C4-2B (cell line): Measurements from ENCODE around the gene PTDSS2.

Source experiments
- H3K27ac ChIP-seq: fragments of 450-650 bp; 2 replicates; pipeline ENCODE4 v1.5.1; 2017
- ZFX ChIP-seq: fragments of 450-650 bp; IDR thresholded peaks from 2 replicates; pipeline ENCODE4 v1.6.1; 2017
- TF ChIP-seq, protein P1 (sequence below): fragments of 450-650 bp; conservative IDR thresholded peaks from 2 replicates; pipeline ENCODE4 v1.5.1; 2017; ENCODE audit warnings: mild to moderate bottlenecking

The PTDSS2 gene

GRCh38 chr11:502288-503178, 52.5 kb downstream of the PTDSS2 start:
- H3K27ac ChIP-seq: no peak overlapping the region
- TF ChIP-seq, protein P1, sequence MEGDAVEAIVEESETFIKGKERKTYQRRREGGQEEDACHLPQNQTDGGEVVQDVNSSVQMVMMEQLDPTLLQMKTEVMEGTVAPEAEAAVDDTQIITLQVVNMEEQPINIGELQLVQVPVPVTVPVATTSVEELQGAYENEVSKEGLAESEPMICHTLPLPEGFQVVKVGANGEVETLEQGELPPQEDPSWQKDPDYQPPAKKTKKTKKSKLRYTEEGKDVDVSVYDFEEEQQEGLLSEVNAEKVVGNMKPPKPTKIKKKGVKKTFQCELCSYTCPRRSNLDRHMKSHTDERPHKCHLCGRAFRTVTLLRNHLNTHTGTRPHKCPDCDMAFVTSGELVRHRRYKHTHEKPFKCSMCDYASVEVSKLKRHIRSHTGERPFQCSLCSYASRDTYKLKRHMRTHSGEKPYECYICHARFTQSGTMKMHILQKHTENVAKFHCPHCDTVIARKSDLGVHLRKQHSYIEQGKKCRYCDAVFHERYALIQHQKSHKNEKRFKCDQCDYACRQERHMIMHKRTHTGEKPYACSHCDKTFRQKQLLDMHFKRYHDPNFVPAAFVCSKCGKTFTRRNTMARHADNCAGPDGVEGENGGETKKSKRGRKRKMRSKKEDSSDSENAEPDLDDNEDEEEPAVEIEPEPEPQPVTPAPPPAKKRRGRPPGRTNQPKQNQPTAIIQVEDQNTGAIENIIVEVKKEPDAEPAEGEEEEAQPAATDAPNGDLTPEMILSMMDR: no peak
- no peak for TF ChIP-seq ZFX

GRCh38 chr11:503179-503981, 53.3 kb downstream of the PTDSS2 start:
- no peak for TF ChIP-seq ZFX
- TF ChIP-seq, protein P1: no peak
- no peak overlapping the region for H3K27ac ChIP-seq

DNA sequence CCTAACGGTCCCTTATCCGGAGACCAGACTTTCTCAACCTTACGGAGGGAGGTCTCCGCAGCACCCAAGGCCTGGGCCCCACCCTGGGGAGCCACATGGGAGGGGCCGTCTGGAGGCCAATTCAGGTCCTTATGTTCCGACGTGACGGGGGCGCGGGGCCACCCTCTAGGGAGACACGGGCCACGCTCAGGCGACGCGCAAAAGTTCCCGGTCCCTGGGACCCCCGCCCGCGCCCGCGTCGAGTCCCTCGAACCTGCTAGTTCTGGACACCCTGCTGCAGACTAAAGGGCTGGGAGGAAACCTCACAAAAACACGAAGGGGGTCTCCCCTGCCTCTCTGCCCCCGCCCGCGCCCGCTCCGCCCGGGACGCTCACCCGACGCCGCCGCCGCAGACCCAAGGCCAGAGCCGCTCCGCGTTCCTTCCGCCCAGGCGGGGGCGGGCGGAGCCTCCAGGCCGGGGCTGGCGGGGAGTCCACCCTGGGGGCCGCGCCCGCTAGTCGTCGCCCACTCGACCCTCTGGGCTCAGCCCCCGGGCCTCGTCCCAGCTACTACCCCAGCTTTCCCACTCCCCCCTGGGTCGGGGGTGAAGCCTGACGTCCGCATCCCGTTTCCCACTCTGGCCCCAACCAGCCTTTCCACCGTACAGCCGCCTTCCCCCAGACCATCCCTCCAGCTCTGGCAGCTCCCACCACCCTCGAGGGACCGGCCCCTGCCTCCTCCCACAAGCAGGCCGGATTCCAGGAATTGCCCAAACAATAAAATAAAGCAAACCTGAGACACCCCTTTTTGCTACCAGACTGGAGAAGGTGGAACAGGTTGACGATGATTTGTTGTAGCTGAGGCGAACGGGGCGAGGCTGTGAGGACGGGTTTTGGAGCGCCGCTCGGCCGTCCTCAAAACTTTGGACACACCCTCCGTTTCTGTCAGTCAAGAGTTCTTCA, 54.2 kb downstream of the PTDSS2 start:
- no peak for TF ChIP-seq ZFX
- TF ChIP-seq, protein P1: no peak
- no peak overlapping the region for H3K27ac ChIP-seq

GRCh38 chr11:504994-505344, 54.9 kb downstream of the PTDSS2 start:
- no peak overlapping the region; the same call in 1 of the 2 replicates for H3K27ac ChIP-seq
- TF ChIP-seq ZFX: no peak
- TF ChIP-seq, protein P1: no peak

GRCh38 chr11:506238-506994, 56.3 kb downstream of the PTDSS2 start:
- H3K27ac ChIP-seq: peak overlapping the region; percentile 98
- TF ChIP-seq, protein P1: no peak
- TF ChIP-seq ZFX: no peak

- H3K27ac ChIP-seq: peak within 1 kb of the TSS; percentile 98
- TF ChIP-seq, protein P1: no peak
- no peak for TF ChIP-seq ZFX
These were observed 57.1 kb downstream of the PTDSS2 start, which contains the start of gene RNH1 for GRCh38 chr11:506995-507726. RNH1 (minus strand) TSS chr11:507242; CDS start chr11:502162, 5,080 bp downstream.
